GM18526 (cell line): Measurements from ENCODE around the gene CSGALNACT2.

Experiments used
- POLR2A ChIP-seq: IDR thresholded peaks from 3 replicates; pipeline ENCODE4 v1.6.1; 2011; ENCODE audit not compliant: insufficient read length; ENCODE audit errors: extremely low read depth

The CSGALNACT2 gene

DNA sequence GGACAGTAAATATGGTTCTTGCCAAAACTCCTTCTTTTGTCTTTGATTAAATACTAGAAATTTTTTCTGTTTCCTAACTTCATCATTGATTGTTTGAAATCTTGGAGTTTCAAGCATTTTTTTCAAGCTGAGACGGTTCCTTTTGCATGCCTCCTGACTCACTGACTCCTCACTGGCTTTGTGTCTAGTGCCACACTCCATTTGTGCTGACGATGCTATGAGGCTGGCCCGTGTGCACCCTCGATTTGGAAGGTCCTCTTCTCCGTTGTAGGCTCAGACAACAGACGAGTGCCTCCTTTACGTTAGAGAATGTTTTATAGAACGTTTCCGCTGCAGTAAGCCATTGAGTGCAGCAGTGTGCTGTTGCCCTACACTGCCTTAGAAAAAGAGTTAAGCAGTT, 10.8 kb upstream of the CSGALNACT2 start:
- no peak for TF ChIP-seq POLR2A

GRCh38 chr10:43128331-43128730, 9.9 kb upstream of the CSGALNACT2 start:
- no peak for TF ChIP-seq POLR2A

DNA sequence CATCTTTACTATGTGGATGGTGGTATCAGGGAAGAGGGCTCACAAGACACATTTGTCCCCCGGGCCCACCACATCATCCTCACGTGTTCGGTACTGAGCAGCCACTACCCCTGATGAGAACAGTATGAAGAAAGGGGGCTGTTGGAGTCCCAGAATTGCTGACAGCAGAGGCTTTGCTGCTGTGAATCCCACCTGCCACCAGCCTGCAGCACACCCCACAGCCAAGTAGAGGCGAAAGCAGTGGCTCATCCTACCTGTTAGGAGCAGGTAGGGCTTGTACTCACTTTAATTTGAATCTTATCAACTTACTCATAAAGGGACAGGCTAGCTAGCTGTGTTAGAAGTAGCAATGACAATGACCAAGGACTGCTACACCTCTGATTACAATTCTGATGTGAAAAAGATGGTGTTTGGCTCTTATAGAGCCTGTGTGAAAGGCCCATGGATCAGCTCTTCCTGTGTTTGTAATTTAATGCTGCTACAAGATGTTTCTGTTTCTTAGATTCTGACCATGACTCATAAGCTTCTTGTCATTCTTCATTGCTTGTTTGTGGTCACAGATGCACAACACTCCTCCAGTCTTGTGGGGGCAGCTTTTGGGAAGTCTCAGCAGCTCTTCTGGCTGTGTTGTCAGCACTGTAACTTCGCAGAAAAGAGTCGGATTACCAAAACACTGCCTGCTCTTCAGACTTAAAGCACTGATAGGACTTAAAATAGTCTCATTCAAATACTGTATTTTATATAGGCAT, 9.1 kb upstream of the CSGALNACT2 start:
- no peak for TF ChIP-seq POLR2A

- no peak for TF ChIP-seq POLR2A
These were observed 7.5 kb upstream of the CSGALNACT2 start for GRCh38 chr10:43130770-43131171.

DNA sequence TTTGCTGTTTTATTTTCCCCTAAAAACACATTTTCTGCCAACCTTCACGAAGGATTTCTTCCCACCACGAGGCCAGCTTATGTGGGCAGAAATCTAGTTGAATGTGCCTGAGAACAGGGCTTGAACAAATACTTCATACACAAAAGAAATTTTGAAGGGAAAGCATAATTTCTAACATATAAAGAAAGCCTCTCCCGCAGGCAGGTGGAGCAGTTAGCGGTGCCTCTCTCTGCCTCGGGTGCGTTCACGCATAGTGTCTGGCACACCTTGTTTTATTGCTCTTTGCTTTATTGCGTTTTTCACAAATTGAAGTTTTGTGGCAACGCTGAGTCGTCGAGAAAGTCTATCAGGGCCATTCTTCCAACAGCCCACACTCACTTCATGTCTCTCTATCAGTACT, 7.0 kb upstream of the CSGALNACT2 start:
- TF ChIP-seq POLR2A, result no peak

- no peak for TF ChIP-seq POLR2A
These were observed 6.3 kb upstream of the CSGALNACT2 start for GRCh38 chr10:43131906-43132305.

DNA sequence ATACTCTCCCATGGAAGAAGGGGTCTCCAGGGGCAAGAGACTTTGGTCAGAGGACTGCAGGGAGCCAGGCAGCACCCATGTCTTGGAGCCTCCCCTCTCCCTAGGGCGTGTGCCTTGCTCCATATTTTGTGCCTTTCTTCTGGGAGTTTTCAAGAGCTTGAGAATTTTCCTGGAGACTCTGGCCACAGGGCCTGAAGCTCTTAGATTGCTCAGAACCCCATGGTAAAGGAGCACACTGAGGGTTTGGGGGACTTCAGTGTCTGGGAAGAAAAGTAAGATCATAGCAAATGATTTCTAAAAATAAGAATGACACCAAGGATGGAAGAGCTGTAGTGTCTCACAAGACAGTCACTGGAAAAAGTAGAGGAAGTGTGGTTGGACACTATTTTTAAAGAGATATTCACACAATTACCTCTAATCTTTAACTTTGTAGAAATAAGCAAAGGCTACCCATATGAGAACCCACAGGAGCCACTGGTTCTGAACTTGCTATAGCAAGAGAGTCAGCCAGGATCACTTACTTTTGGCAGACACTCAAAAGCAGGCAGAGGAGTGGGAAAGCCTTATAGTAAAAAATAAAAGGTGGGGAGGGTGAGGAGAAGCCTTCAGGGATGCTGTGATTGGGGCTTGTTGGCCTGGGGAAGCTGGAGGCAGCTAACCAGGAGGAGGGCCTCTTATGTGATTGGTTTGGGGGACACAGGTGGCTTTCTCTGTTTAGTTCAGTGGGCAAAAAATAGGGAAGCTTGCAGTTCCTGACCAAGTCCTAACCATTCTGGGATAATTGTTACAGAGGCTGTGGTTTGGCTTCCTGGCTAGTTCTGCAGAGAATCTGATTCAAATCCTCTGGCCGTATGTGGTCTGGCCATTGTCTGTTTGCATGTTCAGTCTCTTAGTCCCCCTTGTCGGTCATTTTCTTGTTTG, 5.1 kb upstream of the CSGALNACT2 start:
- no peak for TF ChIP-seq POLR2A

- TF ChIP-seq POLR2A, result no peak
These were observed 3.9 kb upstream of the CSGALNACT2 start for GRCh38 chr10:43134126-43134905.

DNA sequence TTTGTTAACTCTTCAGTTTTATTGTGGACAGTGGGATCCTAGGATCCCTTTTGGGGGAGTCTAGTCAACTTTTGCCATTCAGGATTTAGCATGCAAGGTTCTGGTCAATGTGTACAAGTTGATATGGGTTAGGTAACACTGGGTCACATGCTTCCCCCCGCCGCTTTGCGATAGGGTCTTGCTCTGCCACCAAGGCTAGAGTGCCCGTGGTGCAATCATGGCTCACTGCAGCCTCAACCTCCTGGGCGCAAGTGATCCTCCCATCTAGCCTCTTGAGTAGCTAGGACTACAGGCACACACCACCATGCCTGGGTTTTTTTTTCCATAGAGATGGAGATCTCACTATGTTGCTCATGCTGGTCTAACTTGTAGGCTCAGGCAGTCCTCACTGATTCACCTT, 3.2 kb upstream of the CSGALNACT2 start:
- TF ChIP-seq POLR2A, result no peak

- TF ChIP-seq POLR2A, result no peak
These were observed 2.6 kb upstream of the CSGALNACT2 start for GRCh38 chr10:43135656-43136055.

GRCh38 chr10:43136432-43136831, 1.8 kb upstream of the CSGALNACT2 start:
- TF ChIP-seq POLR2A, result no peak

GRCh38 chr10:43136995-43137716, 1.1 kb upstream of the CSGALNACT2 start:
- TF ChIP-seq POLR2A, result no peak

- no peak for TF ChIP-seq POLR2A
These were observed 576 bp upstream of the CSGALNACT2 start for GRCh38 chr10:43137717-43138020.

GRCh38 chr10:43138757-43139241, 554 bp downstream of the CSGALNACT2 start:
- TF ChIP-seq POLR2A, result no peak

GRCh38 chr10:43141421-43141820, 3.2 kb downstream of the CSGALNACT2 start:
- TF ChIP-seq POLR2A, result no peak
